H1 (cell line): ENCODE data around the gene LYSET. TPM values are rescaled to one million over a fixed set of nuclear protein-coding genes. Genes with fewer than 3 reads are reported as not detected.

Experiments used
- CHD2 ChIP-seq: IDR thresholded peaks from 2 replicates; pipeline ENCODE4 v1.6.1; 2012; ENCODE audit warnings: low read length, improper control_type of control experiment
- CHD7 ChIP-seq: fragments of 300-600 bp; sonication (generic); IDR thresholded peaks from 2 replicates; pipeline ENCODE4 v1.7.1; 2012; ENCODE audit warnings: low read length, moderate library complexity, mild to moderate bottlenecking, inconsistent platforms; ENCODE audit not compliant: insufficient replicate concordance
- HDAC6 ChIP-seq: IDR thresholded peaks from one replicate; pipeline ENCODE4 v1.7.1; 2012; ENCODE audit warnings: low read depth, mild to moderate bottlenecking, inconsistent platforms, low read length, moderate library complexity
- polyA plus RNA-seq, 7 experiments: library from polyadenylated mRNA; depleted of rRNA in 3 of 7; stranded (reverse) in 5 of 7; unstranded in 2 of 7; fragments of >200 nt in 5 of 7; fragments of 200-250 nt in 2 of 7; gene quantifications; 1 replicate in 5 of 7; 2 replicates in 1 of 7; 4 replicates in 1 of 7; pipeline versions ENCODE4 v1.2.1 to v1.2.3, GENCODE V29; 2011 to 2013; ENCODE audit warnings: missing spikeins in 2 of 7, mixed read lengths in 2 of 7
- total RNA-seq: library from RNA; stranded (reverse); fragmentation: NEBNext Ultra II Directional; extraction: Animal tissue kit (Norgen Biotek cat#: 25700); gene quantifications from 2 replicates; pipeline ENCODE4 v1.2.1, GENCODE V29; 2021

LYSET gene
- total and polyA plus RNA-seq, 2 of the 8 experiments (the other 6 are each of a cell fraction or from before 2014, with no cell fraction given) = 26.2 to 26.9 TPM

GRCh38 chr14:93200553-93200952, 15.4 kb downstream of the LYSET start (continued):
- no peak for TF ChIP-seq HDAC6
- no peak for TF ChIP-seq CHD7
- TF ChIP-seq CHD2 = no peak
